Measurements from ENCODE around the gene ATXN7L1.

- TF ChIP-seq POLR2A (IDR thresholded peaks at IDR 0.05): no peak
- no peak for TF ChIP-seq POLR2AphosphoS5 (IDR thresholded peaks at IDR 0.05)
- TF ChIP-seq CTCF (IDR thresholded peaks at IDR 0.05): no peak
Measured at GRCh38 chr7:105799006-105799405, 77.4 kb downstream of the ATXN7L1 start.

Measured in prostate gland (tissue), 2 donors.